ENCODE results near the gene OTX1.

- TF ChIP-seq NRF1 (IDR thresholded peaks at IDR 0.05; ENCODE audit: low read depth, low read length), result no peak
- TF ChIP-seq POLR2A (IDR thresholded peaks at IDR 0.05; ENCODE audit: control extremely low read depth in 1 of 2, low read depth in 2 of 2, low read length in 2 of 2), result no peak
- TF ChIP-seq ASH2L (IDR thresholded peaks at IDR 0.05; ENCODE audit: low read length), result no peak
Observed at GRCh38 chr2:63092401-63092800, 41.8 kb downstream of the OTX1 start.

Measured in H1 (cell line).